GM12892 (cell line): ENCODE results near the gene SLC4A5.

ENCODE experiments used
- POLR2A ChIP-seq: IDR thresholded peaks from 2 replicates; pipeline ENCODE4 v1.6.1; 2011; ENCODE audit warnings: low read depth, low read length, control low read depth
- POLR2AphosphoS5 ChIP-seq: IDR thresholded peaks from 2 replicates; pipeline ENCODE4 v1.6.1; 2011; ENCODE audit warnings: low read depth, low read length, control low read depth
- TAF1 ChIP-seq: IDR thresholded peaks from 2 replicates; pipeline ENCODE4 v1.6.1; 2011; ENCODE audit warnings: low read depth, mild to moderate bottlenecking, control low read depth, low read length, borderline replicate concordance

GRCh38 chr2:74317701-74318100, 25.5 kb downstream of the SLC4A5 start:
- TF ChIP-seq POLR2AphosphoS5 (no peak), POLR2A (no peak), TAF1 (no peak)
